DMS79 treated with DMSO at 0.1 percent for 48 hours (cell line): ENCODE measurements around the gene NAIF1.
"Not testable (repeated sequence)": the region's sequence is repeated elsewhere in the genome, so short reads cannot be mapped to it uniquely, and the experiment has no call there.

ENCODE experiments used
- DNase-seq: peaks from one replicate; lab custom pipeline; 2025; lab: John Stamatoyannopoulos, UW

The NAIF1 gene

GRCh38 chr9:128066713-128067644 is at the start of gene NAIF1:
NAIF1 (minus strand) TSS chr9:128067320; CDS start chr9:128067101, 219 bp downstream.
- peak; percentile 99 for DNase-seq

- no peak for DNase-seq
These were observed 49.3 kb upstream of the NAIF1 start for GRCh38 chr9:128116104-128117083.

GRCh38 chr9:128115187-128116103 is 48.3 kb upstream of the NAIF1 start:
- no peak for DNase-seq

- no peak for DNase-seq
These were observed 47.4 kb upstream of the NAIF1 start for GRCh38 chr9:128114326-128115186.

GRCh38 chr9:128113526-128114325 is 46.6 kb upstream of the NAIF1 start:
- no peak for DNase-seq

- DNase-seq, result not testable (repeated sequence)
These were observed 44.6 kb upstream of the NAIF1 start for GRCh38 chr9:128111726-128112125.

GRCh38 chr9:128109050-128109709 is 42.1 kb upstream of the NAIF1 start:
- no peak for DNase-seq

- DNase-seq, result no peak
These were observed 41.3 kb upstream of the NAIF1 start for GRCh38 chr9:128108269-128109049.

- DNase-seq, result no peak
These were observed 40.5 kb upstream of the NAIF1 start for GRCh38 chr9:128107468-128108268.

- no peak for DNase-seq
These were observed 39.9 kb upstream of the NAIF1 start for GRCh38 chr9:128106940-128107467.

GRCh38 chr9:128106181-128106939 is 39.2 kb upstream of the NAIF1 start:
- DNase-seq, result no peak

- DNase-seq, result no peak
These were observed 38.5 kb upstream of the NAIF1 start for GRCh38 chr9:128105538-128106175.

GRCh38 chr9:128104171-128104618 is 37.1 kb upstream of the NAIF1 start:
- DNase-seq, result no peak

GRCh38 chr9:128103589-128103962 is 36.5 kb upstream of the NAIF1 start:
- DNase-seq, result no peak

- DNase-seq, result no peak
These were observed 35.9 kb upstream of the NAIF1 start for GRCh38 chr9:128102861-128103588.
